T-helper 2 cell treated with Interferon-gamma antibody and Interleukin-4, amounts not matched to agents 5 μg/mL and 100 μg/mL, for 36 hours (primary cell): ENCODE data around the gene TOPBP1.

Source experiments
- DNase-seq: peaks from one replicate; pipeline ENCODE4 v3.0.0; 2021; ENCODE audit warnings: low spot score
- H3K27ac Mint-ChIP-seq: one replicate; pipeline ENCODE4 v1.8.0; 2021; ENCODE audit warnings: mild to moderate bottlenecking, mixed read lengths
- H3K27me3 Mint-ChIP-seq: one replicate; pipeline ENCODE4 v1.8.0; 2021; ENCODE audit warnings: low read depth, mixed read lengths
- H3K36me3 Mint-ChIP-seq: one replicate; pipeline ENCODE4 v1.8.0; 2021; ENCODE audit warnings: low read depth, mixed read lengths
- H3K4me1 Mint-ChIP-seq: one replicate; pipeline ENCODE4 v1.8.0; 2021; ENCODE audit warnings: low read depth, mixed read lengths
- H3K4me3 Mint-ChIP-seq: one replicate; pipeline ENCODE4 v1.8.0; 2022; ENCODE audit warnings: mild to moderate bottlenecking, moderate library complexity, mixed read lengths
- H3K9me3 Mint-ChIP-seq: one replicate; pipeline ENCODE4 v1.8.0; 2021; ENCODE audit warnings: mixed read lengths

TOPBP1 gene

GRCh38 chr3:133578548-133579191 is 83.1 kb downstream of the TOPBP1 start:
- Mint-ChIP-seq H3K27ac (peak overlapping the region; percentile 8), H3K36me3 (peaks cover 76% of the 10 kb centered on the region), H3K4me3 (peak overlapping the region; percentile 79), H3K4me1 (peaks cover 40% of the 10 kb centered on the region), H3K27me3 (no peaks in the 10 kb centered on the region), H3K9me3 (no peaks in the 10 kb centered on the region)
- DNase-seq = no peak

GRCh38 chr3:133576169-133576568 is 85.6 kb downstream of the TOPBP1 start:
- H3K4me3 Mint-ChIP-seq = peak overlapping the region; percentile 93
- H3K27me3 Mint-ChIP-seq = no peaks in the 10 kb centered on the region
- H3K27ac Mint-ChIP-seq = peak overlapping the region; percentile 87
- H3K9me3 Mint-ChIP-seq = no peaks in the 10 kb centered on the region
- H3K36me3 Mint-ChIP-seq = peaks cover 55% of the 10 kb centered on the region
- DNase-seq = no peak
- H3K4me1 Mint-ChIP-seq = peaks cover 44% of the 10 kb centered on the region

GRCh38 chr3:133575086-133575485 is 86.7 kb downstream of the TOPBP1 start:
- Mint-ChIP-seq H3K36me3 (peaks cover 52% of the 10 kb centered on the region), H3K9me3 (no peaks in the 10 kb centered on the region), H3K4me1 (peaks cover 48% of the 10 kb centered on the region), H3K4me3 (peak overlapping the region; percentile 93), H3K27me3 (no peaks in the 10 kb centered on the region), H3K27ac (peak overlapping the region; percentile 93)
- DNase-seq = no peak

GRCh38 chr3:133574260-133574881 is 87.4 kb downstream of the TOPBP1 start:
- H3K36me3 Mint-ChIP-seq = peaks cover 46% of the 10 kb centered on the region
- H3K9me3 Mint-ChIP-seq = no peaks in the 10 kb centered on the region
- H3K4me1 Mint-ChIP-seq = peaks cover 50% of the 10 kb centered on the region
- DNase-seq = peak; percentile 87
- peak overlapping the region; percentile 93 for H3K4me3 Mint-ChIP-seq
- peak overlapping the region; percentile 93 for H3K27ac Mint-ChIP-seq
- H3K27me3 Mint-ChIP-seq = no peaks in the 10 kb centered on the region

GRCh38 chr3:133573629-133574194 is 88.0 kb downstream of the TOPBP1 start, which contains the start of gene CDV3:
Gene CDV3 (plus strand): TSS chr3:133573686. CDS start chr3:133574045, 359 bp downstream.
- peak within 1 kb of the TSS; percentile 93 for H3K4me3 Mint-ChIP-seq
- H3K9me3 Mint-ChIP-seq = no peaks in the 10 kb centered on the region
- no peak for DNase-seq
- no peaks in the 10 kb centered on the region for H3K27me3 Mint-ChIP-seq
- H3K36me3 Mint-ChIP-seq = peaks cover 40% of the 10 kb centered on the region
- H3K27ac Mint-ChIP-seq = peak within 1 kb of the TSS; percentile 100
- peaks cover 47% of the 10 kb centered on the region for H3K4me1 Mint-ChIP-seq

GRCh38 chr3:133573054-133573628 is 88.6 kb downstream of the TOPBP1 start:
- Mint-ChIP-seq H3K4me3 (peak overlapping the region; percentile 92), H3K27ac (peak overlapping the region; percentile 100), H3K36me3 (peaks cover 34% of the 10 kb centered on the region), H3K4me1 (peaks cover 41% of the 10 kb centered on the region), H3K27me3 (no peaks in the 10 kb centered on the region), H3K9me3 (no peaks in the 10 kb centered on the region)
- DNase-seq = peak; percentile 100

GRCh38 chr3:133572158-133573053 is 89.3 kb downstream of the TOPBP1 start:
- Mint-ChIP-seq H3K27me3 (no peaks in the 10 kb centered on the region), H3K27ac (peak overlapping the region; percentile 100), H3K4me3 (peak overlapping the region; percentile 92), H3K4me1 (peaks cover 34% of the 10 kb centered on the region), H3K9me3 (no peaks in the 10 kb centered on the region), H3K36me3 (peaks cover 26% of the 10 kb centered on the region)
- peak; percentile 21 for DNase-seq

- Mint-ChIP-seq H3K27me3 (no peaks in the 10 kb centered on the region), H3K4me1 (peaks cover 23% of the 10 kb centered on the region)
Measured at GRCh38 chr3:133570937-133571320, 90.8 kb downstream of the TOPBP1 start.

GRCh38 chr3:133570139-133570936 is 91.4 kb downstream of the TOPBP1 start:
- no peaks in the 10 kb centered on the region for H3K27me3 Mint-ChIP-seq
- peaks cover 10% of the 10 kb centered on the region for H3K36me3 Mint-ChIP-seq
- DNase-seq = no peak
- no peak overlapping the region for H3K4me3 Mint-ChIP-seq
- peak overlapping the region; percentile 69 for H3K27ac Mint-ChIP-seq
- H3K9me3 Mint-ChIP-seq = no peaks in the 10 kb centered on the region
- H3K4me1 Mint-ChIP-seq = peaks cover 20% of the 10 kb centered on the region

More at GRCh38 chr3:133570937-133571320, 90.8 kb downstream of the TOPBP1 start:
- Mint-ChIP-seq H3K27ac (peak overlapping the region; percentile 69), H3K36me3 (peaks cover 14% of the 10 kb centered on the region), H3K4me3 (no peak overlapping the region), H3K9me3 (no peaks in the 10 kb centered on the region)
- no peak for DNase-seq

- Mint-ChIP-seq H3K36me3 (no peaks in the 10 kb centered on the region), H3K4me1 (peaks cover 20% of the 10 kb centered on the region), H3K27me3 (peaks cover 5% of the 10 kb centered on the region), H3K27ac (no peak overlapping the region), H3K4me3 (no peak overlapping the region), H3K9me3 (no peaks in the 10 kb centered on the region)
- DNase-seq = no peak
Measured at GRCh38 chr3:133568294-133569014, 93.3 kb downstream of the TOPBP1 start.

- no peaks in the 10 kb centered on the region for H3K4me1 Mint-ChIP-seq
- no peaks in the 10 kb centered on the region for H3K36me3 Mint-ChIP-seq
- no peaks in the 10 kb centered on the region for H3K9me3 Mint-ChIP-seq
- no peak overlapping the region for H3K27ac Mint-ChIP-seq
- H3K27me3 Mint-ChIP-seq = peaks cover 9% of the 10 kb centered on the region
- no peak for DNase-seq
- H3K4me3 Mint-ChIP-seq = no peak overlapping the region
Measured at GRCh38 chr3:133563816-133564215, 97.9 kb downstream of the TOPBP1 start.

GRCh38 chr3:133563186-133563591 is 98.6 kb downstream of the TOPBP1 start:
- Mint-ChIP-seq H3K4me3 (no peak overlapping the region), H3K9me3 (no peaks in the 10 kb centered on the region), H3K4me1 (no peaks in the 10 kb centered on the region), H3K36me3 (no peaks in the 10 kb centered on the region), H3K27ac (no peak overlapping the region), H3K27me3 (peaks cover 9% of the 10 kb centered on the region)
- no peak for DNase-seq
